C4-2B (cell line): ENCODE results near the gene ATL2.
A peak's percentile ranks its signal among the peaks of the same experiment; 100 is the strongest.

ENCODE experiments used
- H3K27ac ChIP-seq: fragments of 450-650 bp; 2 replicates; pipeline ENCODE4 v1.5.1; 2017
- ZFX ChIP-seq: fragments of 450-650 bp; IDR thresholded peaks from 2 replicates; pipeline ENCODE4 v1.6.1; 2017
- TF ChIP-seq, protein P1 (sequence below): fragments of 450-650 bp; conservative IDR thresholded peaks from 2 replicates; pipeline ENCODE4 v1.5.1; 2017; ENCODE audit warnings: mild to moderate bottlenecking

The ATL2 gene

DNA sequence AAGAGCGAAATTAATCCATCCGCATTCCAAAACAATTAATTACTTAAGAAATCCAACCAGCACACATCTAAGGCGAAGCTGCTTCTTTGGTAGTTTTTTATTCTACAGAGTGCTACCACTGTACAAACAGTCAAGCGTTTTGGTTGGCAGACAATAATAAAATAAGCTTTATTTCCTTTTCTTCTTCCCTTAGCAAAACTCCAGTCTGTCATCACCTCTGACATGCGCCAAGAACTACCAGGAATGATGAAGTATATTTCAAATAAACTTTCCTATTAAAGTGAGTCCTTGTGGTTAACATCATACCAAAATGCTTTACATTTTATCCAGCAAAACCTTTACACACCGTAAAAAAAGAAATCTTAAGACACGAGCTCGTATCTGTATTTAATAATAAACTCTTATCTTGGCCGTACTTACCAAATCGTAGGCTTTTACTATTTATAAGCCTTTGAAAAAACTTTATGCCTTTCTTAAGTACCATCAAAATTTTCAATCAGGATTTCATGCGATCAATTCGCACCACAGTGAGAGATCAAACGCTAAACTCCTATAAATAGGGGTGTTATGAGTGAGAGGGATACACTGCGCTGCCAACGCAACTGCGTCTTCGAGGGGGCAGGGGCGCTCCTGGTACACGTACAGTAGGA, 1.3 kb downstream of the ATL2 start:
- peak overlapping the region; percentile 90 for H3K27ac ChIP-seq
- TF ChIP-seq, protein P1, sequence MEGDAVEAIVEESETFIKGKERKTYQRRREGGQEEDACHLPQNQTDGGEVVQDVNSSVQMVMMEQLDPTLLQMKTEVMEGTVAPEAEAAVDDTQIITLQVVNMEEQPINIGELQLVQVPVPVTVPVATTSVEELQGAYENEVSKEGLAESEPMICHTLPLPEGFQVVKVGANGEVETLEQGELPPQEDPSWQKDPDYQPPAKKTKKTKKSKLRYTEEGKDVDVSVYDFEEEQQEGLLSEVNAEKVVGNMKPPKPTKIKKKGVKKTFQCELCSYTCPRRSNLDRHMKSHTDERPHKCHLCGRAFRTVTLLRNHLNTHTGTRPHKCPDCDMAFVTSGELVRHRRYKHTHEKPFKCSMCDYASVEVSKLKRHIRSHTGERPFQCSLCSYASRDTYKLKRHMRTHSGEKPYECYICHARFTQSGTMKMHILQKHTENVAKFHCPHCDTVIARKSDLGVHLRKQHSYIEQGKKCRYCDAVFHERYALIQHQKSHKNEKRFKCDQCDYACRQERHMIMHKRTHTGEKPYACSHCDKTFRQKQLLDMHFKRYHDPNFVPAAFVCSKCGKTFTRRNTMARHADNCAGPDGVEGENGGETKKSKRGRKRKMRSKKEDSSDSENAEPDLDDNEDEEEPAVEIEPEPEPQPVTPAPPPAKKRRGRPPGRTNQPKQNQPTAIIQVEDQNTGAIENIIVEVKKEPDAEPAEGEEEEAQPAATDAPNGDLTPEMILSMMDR, result no peak
- no peak for TF ChIP-seq ZFX

DNA sequence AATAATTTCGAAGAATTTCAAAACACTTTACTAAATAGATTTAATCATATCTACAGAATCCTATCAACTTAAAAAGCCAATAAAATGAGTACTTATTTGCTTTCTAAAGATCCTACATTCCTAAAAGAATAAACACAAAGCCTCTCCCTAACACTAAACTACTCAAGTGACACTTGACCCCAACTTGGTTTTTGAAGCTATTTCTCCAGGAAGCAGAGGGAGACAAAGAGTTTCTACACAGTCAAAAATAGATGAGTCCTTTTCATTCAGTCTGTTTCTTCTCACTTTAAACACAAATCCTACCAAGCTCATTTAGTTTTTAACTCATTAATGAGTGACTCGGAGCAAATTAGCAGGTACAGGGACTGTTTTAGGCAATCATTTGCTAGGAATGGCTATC, 2.1 kb downstream of the ATL2 start:
- TF ChIP-seq, protein P1, result no peak
- TF ChIP-seq ZFX, result no peak
- no peak overlapping the region for H3K27ac ChIP-seq

DNA sequence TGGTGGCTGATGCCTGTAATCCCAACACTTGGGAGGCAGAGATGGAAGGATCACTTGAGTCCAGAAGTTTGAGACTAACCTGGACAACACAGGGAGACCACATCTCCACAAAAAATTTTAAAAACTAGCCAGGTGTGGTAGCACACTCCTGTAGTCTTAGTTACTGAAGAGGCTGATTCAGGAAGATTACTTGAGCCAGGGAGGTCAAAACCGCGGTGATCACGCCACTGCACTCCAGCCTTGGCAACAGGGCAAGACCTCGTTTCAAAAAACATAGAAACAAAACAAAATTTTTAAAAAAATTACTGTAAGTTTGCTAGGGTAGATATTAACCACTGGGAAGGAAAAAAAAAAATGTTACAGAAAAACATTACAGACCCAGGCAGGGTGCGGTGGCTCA, 5.8 kb downstream of the ATL2 start:
- H3K27ac ChIP-seq, result no peak overlapping the region
- TF ChIP-seq, protein P1, result no peak
- TF ChIP-seq ZFX, result no peak

DNA sequence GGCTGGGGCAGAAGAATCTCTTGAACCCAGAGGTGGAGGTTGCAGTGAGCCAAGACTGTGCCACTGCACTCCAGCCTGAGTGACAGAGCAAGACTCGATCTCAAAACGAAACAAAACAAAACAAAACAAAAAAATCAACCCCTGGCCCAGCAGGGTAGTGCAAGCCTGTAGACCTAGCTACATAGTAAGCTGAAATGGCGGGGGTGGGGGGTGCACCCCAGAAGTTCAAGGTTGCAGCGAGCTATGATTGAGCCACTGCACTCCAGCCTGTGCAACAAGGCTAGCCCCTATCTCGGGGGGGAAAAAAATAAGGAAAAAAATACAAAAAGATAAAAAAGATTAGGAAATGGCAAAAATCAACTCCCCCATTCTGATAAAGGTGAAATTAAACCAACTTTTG, 6.4 kb downstream of the ATL2 start:
- no peak overlapping the region for H3K27ac ChIP-seq
- TF ChIP-seq, protein P1, result no peak
- no peak for TF ChIP-seq ZFX

DNA sequence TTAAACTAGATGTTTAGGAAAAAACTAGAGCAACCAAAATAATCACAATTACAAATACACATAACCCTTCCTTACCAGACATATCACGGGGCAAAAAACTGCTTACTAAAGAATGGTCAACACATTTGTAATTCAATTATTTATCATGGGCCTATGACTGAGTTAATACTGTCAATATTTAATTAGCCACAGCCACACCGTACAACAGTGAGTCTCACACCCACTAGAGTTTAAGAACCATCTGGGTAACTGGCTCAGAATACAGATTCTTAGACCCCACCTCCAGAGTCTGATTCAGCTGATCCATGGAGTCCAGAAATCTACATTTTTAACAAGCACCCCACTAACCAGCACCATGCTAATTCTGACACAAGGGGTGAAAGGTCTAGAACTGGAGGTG, 14.8 kb downstream of the ATL2 start:
- TF ChIP-seq, protein P1, result no peak
- TF ChIP-seq ZFX, result no peak
- no peak overlapping the region for H3K27ac ChIP-seq

DNA sequence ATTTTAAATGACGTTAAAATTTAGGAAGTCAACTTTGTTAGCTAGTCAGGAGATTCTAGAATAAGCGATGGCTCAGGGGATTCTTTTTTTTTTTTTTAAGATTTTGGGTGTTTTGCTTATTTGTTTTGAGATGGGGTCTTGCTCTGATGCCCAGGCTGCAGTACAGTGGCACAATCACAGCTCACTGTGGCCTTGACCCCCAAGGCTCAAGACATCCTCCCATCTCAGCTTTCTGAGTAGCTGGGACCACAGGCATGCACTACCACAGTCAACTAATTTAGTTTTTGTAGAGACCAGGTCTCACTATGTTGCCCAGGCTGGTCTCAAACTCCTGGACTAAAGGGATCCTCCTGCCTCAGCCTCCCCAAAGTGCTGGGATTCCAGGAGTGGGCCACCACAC, 16.9 kb downstream of the ATL2 start:
- TF ChIP-seq ZFX, result no peak
- TF ChIP-seq, protein P1, result no peak
- H3K27ac ChIP-seq, result no peak overlapping the region

DNA sequence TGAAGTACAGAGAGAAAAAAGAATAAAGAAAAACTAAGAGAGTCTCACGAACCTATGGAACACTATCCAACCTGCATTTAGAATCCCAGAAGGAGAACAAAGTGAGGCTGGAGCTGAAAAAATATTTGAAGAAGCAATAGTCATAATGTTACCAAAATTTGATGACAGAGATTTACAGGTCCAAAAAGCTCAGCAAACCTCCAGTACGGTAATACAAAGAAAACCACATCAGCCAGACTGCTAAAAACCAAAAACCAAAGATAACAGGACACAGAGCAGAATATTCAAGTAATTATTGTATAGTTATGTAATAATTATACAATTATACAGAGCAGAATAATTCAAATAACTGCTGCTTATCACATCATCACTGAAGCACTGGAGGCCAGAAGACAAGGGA, 23.7 kb downstream of the ATL2 start:
- TF ChIP-seq, protein P1, result no peak
- no peak for TF ChIP-seq ZFX
- no peak overlapping the region for H3K27ac ChIP-seq
